ENCODE measurements around the gene TSPAN9.

- TF ChIP-seq CTCF (IDR thresholded peaks at IDR 0.05), result no peak
- no peak for TF ChIP-seq POLR2AphosphoS5 (IDR thresholded peaks at IDR 0.05)
Observed at GRCh38 chr12:3244219-3244750, 167.1 kb downstream of the TSPAN9 start.
